HG02798 (cell line): ENCODE data around the gene PRXL2A.
"Not testable (repeated sequence)": the region's sequence is repeated elsewhere in the genome, so short reads cannot be mapped to it uniquely, and the experiment has no call there.

Experiments used
- ATAC-seq: cut with Tn5 transposase; IDR thresholded peaks from one replicate; pipeline ENCODE4 v1.9.1; 2021; ENCODE audit warnings: mild to moderate bottlenecking; ENCODE audit not compliant: unreplicated experiment, poor library complexity

Gene PRXL2A

GRCh38 chr10:80472234-80473095, 64.1 kb downstream of the PRXL2A start:
- peak; percentile 92 for ATAC-seq

- no peak for ATAC-seq
Observed at GRCh38 chr10:80473096-80473657, 64.8 kb downstream of the PRXL2A start.

- no peak for ATAC-seq
Observed at GRCh38 chr10:80473692-80474596, 65.6 kb downstream of the PRXL2A start.

- no peak for ATAC-seq
Observed at GRCh38 chr10:80474597-80474910, 66.2 kb downstream of the PRXL2A start.

GRCh38 chr10:80474941-80475340, 66.6 kb downstream of the PRXL2A start:
- ATAC-seq, result no peak

GRCh38 chr10:80475641-80476040, 67.3 kb downstream of the PRXL2A start:
- ATAC-seq, result not testable (repeated sequence)

- no peak for ATAC-seq
Observed at GRCh38 chr10:80476685-80477084, 68.3 kb downstream of the PRXL2A start.

GRCh38 chr10:80477813-80478212, 69.5 kb downstream of the PRXL2A start:
- ATAC-seq, result no peak

- not testable (repeated sequence) for ATAC-seq
Observed at GRCh38 chr10:80480373-80480772, 72.0 kb downstream of the PRXL2A start.

- no peak for ATAC-seq
Observed at GRCh38 chr10:80480852-80481251, 72.5 kb downstream of the PRXL2A start.

- no peak for ATAC-seq
Observed at GRCh38 chr10:80484243-80484642, 75.9 kb downstream of the PRXL2A start.

GRCh38 chr10:80484676-80485075, 76.3 kb downstream of the PRXL2A start:
- ATAC-seq, result no peak

- no peak for ATAC-seq
Observed at GRCh38 chr10:80485076-80485945, 77.0 kb downstream of the PRXL2A start.

- ATAC-seq, result no peak
Observed at GRCh38 chr10:80485946-80486764, 77.8 kb downstream of the PRXL2A start.
